HepG2 (cell line): ENCODE results near the gene PCSK7. TPM values are rescaled to one million over a fixed set of nuclear protein-coding genes. Genes with fewer than 3 reads are reported as not detected.

Experiments
- ATAC-seq: fragments of 200-7000 bp; cut with Tn5 transposase; 3 replicates; pipeline ENCODE4 v1.9.1; 2020; ENCODE audit warnings: mild to moderate bottlenecking, moderate library complexity
- BruUV-seq: library from RNA; stranded (reverse); fragments of 400-500 nt; replicated peaks from 2 replicates; lab custom pipeline; 2021; lab: Mats Ljungman, UMichigan
- CTCF ChIA-PET: fragments of 300-600 bp; formaldehyde crosslinking; extraction: SDS; loops from one replicate; lab custom pipeline; 2021; ENCODE audit warnings: low total read pairs, inconsistent platforms, low intra/inter-chr PET ratio; lab: Yijun Ruan, JAX
- POLR2A ChIA-PET: fragments of 350-600 bp; sonication (Branson Sonifier 250); formaldehyde crosslinking; loops from one replicate; lab custom pipeline; 2020; ENCODE audit warnings: antibody characterized with exemption, inconsistent platforms; lab: Yijun Ruan, JAX
- DNase-seq: peaks from one replicate; pipeline ENCODE4 v3.0.0-alpha.2; 2015; ENCODE audit warnings: low spot score
- FAIRE-seq: peaks from 3 replicates; lab custom pipeline; 2011; peaks lifted over from hg19 to GRCh38; lab: Jason Lieb, UNC
- H2AFZ ChIP-seq: one replicate; pipeline ENCODE4 v1.6.1; 2011; ENCODE audit warnings: low read length, inconsistent platforms
- H3K27ac ChIP-seq: fragments of 300-600 bp; 3 replicates; pipeline ENCODE4 v1.8.0; 2011; ENCODE audit warnings: mixed run types, mild to moderate bottlenecking, mixed read lengths, low read length, inconsistent platforms; ENCODE audit not compliant: insufficient read depth; ENCODE audit errors: extremely low read length
- H3K27me3 ChIP-seq, 2 experiments: fragments of 200-600 bp in 1 of 2; 2 replicates in 1 of 2; 3 replicates in 1 of 2; pipeline versions ENCODE4 v1.6.0 to v1.8.0; 2011; ENCODE audit warnings: low read length in 2 of 2, mild to moderate bottlenecking in 2 of 2, moderate library complexity in 2 of 2, inconsistent platforms in 1 of 2; ENCODE audit not compliant: insufficient read depth in 2 of 2, control insufficient read depth in 1 of 2
- H3K36me3 ChIP-seq, 2 experiments: fragments of 200-600 bp in 1 of 2; replicated peaks in 1 of 2; 2 replicates in 1 of 2; 3 replicates in 1 of 2; pipeline versions ENCODE4 v1.5.1 to v1.8.0; 2011; ENCODE audit warnings: low read length in 2 of 2, inconsistent platforms in 1 of 2; ENCODE audit not compliant: insufficient read depth in 2 of 2, control insufficient read depth in 1 of 2
- H3K4me1 ChIP-seq: 2 replicates; pipeline ENCODE4 v1.5.1; 2012; ENCODE audit warnings: low read length, inconsistent platforms; ENCODE audit not compliant: insufficient read depth
- H3K4me2 ChIP-seq: 2 replicates; pipeline ENCODE4 v1.6.0; 2011; ENCODE audit warnings: low read depth, low read length, inconsistent platforms
- H3K4me3 ChIP-seq, 3 experiments: fragments of 200-600 bp in 1 of 3; sonication (generic), shearing (Covaris generic) in 1 of 3; replicated peaks in 1 of 3; 2 replicates each; pipeline ENCODE4 v1.5.1; 2011 to 2016; ENCODE audit warnings: low read length in 3 of 3, inconsistent platforms in 2 of 3, low read depth in 2 of 3, mild to moderate bottlenecking in 2 of 3, control low read depth in 1 of 3, mixed read lengths in 1 of 3; ENCODE audit not compliant: insufficient read depth in 1 of 3
- H3K79me2 ChIP-seq: one replicate; pipeline ENCODE4 v1.6.1; 2011; ENCODE audit warnings: low read length, inconsistent platforms; ENCODE audit not compliant: insufficient read depth
- H3K9ac ChIP-seq: 2 replicates; pipeline ENCODE4 v1.6.0; 2011; ENCODE audit warnings: mild to moderate bottlenecking, low read depth, low read length, inconsistent platforms; ENCODE audit not compliant: insufficient read depth
- H3K9me3 ChIP-seq: 2 replicates; pipeline ENCODE4 v1.5.1; 2012; ENCODE audit warnings: mild to moderate bottlenecking, low read length
- H4K20me1 ChIP-seq: 2 replicates; pipeline ENCODE4 v1.6.0; 2011; ENCODE audit warnings: inconsistent platforms, mild to moderate bottlenecking, low read length, moderate library complexity; ENCODE audit not compliant: insufficient read depth
- CAMTA2 ChIP-seq: sonication (generic); formaldehyde crosslinking; IDR thresholded peaks from 2 replicates; pipeline ENCODE4 v1.4.0; 2020; ENCODE audit warnings: mild to moderate bottlenecking, missing genetic modification reagents, borderline replicate concordance
- GZF1 ChIP-seq: sonication (generic); formaldehyde crosslinking; IDR thresholded peaks from 2 replicates; pipeline ENCODE4 v1.5.1; 2020; ENCODE audit warnings: mild to moderate bottlenecking, missing genetic modification reagents
- MYNN ChIP-seq: sonication (generic); formaldehyde crosslinking; IDR thresholded peaks from 2 replicates; pipeline ENCODE4 v1.4.0; 2020; ENCODE audit warnings: mild to moderate bottlenecking, low read depth, missing genetic modification reagents
- RFXANK ChIP-seq: IDR thresholded peaks from 2 replicates; pipeline ENCODE4 v1.6.1; 2016
- ZEB1 ChIP-seq: IDR thresholded peaks from 2 replicates; pipeline ENCODE4 v1.6.1; 2012; ENCODE audit warnings: mild to moderate bottlenecking, low read depth, inconsistent platforms; ENCODE audit not compliant: insufficient replicate concordance
- ZFAT ChIP-seq: sonication (generic); formaldehyde crosslinking; conservative IDR thresholded peaks from 2 replicates; pipeline ENCODE4 v1.8.1; 2023; ENCODE audit warnings: missing genetic modification reagents, inconsistent platforms
- ZNF460 ChIP-seq: sonication (generic); formaldehyde crosslinking; IDR thresholded peaks from 2 replicates; pipeline ENCODE4 v1.5.1; 2020; ENCODE audit warnings: missing genetic modification reagents, mild to moderate bottlenecking, borderline replicate concordance
- ZNF605 ChIP-seq: sonication (generic); formaldehyde crosslinking; IDR thresholded peaks from 2 replicates; pipeline ENCODE4 v1.8.0; 2022; ENCODE audit warnings: mild to moderate bottlenecking, missing genetic modification reagents
- ZNF749 ChIP-seq: sonication (generic); formaldehyde crosslinking; IDR thresholded peaks from 2 replicates; pipeline ENCODE4 v1.8.0; 2022; ENCODE audit warnings: mild to moderate bottlenecking, missing genetic modification reagents, moderate library complexity, borderline replicate concordance
- ZZZ3 ChIP-seq: sonication (generic); formaldehyde crosslinking; IDR thresholded peaks from 2 replicates; pipeline ENCODE4 v1.4.0; 2020; ENCODE audit warnings: missing genetic modification reagents, mild to moderate bottlenecking, borderline replicate concordance
- WGBS: methylation state at CpG from one replicate; pipeline ENCODE4 v1.1.6; 2017; ENCODE audit warnings: low lambda C conversion rate; 5-methylcytosine and 5-hydroxymethylcytosine counted together
- in situ Hi-C: cut with HindIII; loops from 2 replicates; pipeline ENCODE4 v1.10.0; 2017; ENCODE audit warnings: low pct_unique_long_range_greater_than_20kb; ENCODE audit not compliant: extremely low pct_ligation_motif_present
- intact Hi-C: fragments of 100-400 bp; cut with micrococcal nuclease; formaldehyde crosslinking; loops from one replicate; pipeline ENCODE4 v1.10.0; 2022; ENCODE audit not compliant: unreplicated experiment
- polyA plus RNA-seq, 8 experiments: library from polyadenylated mRNA; depleted of rRNA in 3 of 8; stranded (reverse) in 7 of 8; unstranded in 1 of 8; fragments of >200 nt; fragmentation: Illumina TruSeq in 4 of 8; extraction: Trizol in 4 of 8; gene quantifications; 2 replicates each; pipeline versions ENCODE4 v1.2.1 to v1.2.3, GENCODE V29; 2011 to 2016; ENCODE audit warnings: low read depth in 4 of 8, missing spikeins in 1 of 8, mixed read lengths in 1 of 8; ENCODE audit not compliant: insufficient read depth in 1 of 8
- total RNA-seq, 5 experiments: library from RNA; depleted of rRNA; stranded (reverse); fragments of >200 nt; fragmentation: Illumina TruSeq; extraction: Trizol; gene quantifications; 2 replicates each; pipeline ENCODE4 v1.2.3, GENCODE V29; 2016; ENCODE audit warnings: low read depth in 1 of 5
- TF ChIP-seq, protein P1 (sequence below): sonication (generic); formaldehyde crosslinking; IDR thresholded peaks from 2 replicates; pipeline ENCODE4 v1.4.0; 2020; ENCODE audit warnings: missing genetic modification reagents, borderline replicate concordance
- TF ChIP-seq, protein P2 (sequence below): sonication (generic); formaldehyde crosslinking; IDR thresholded peaks from 2 replicates; pipeline ENCODE4 v1.5.0; 2020; ENCODE audit warnings: mild to moderate bottlenecking, low read depth, missing genetic modification reagents, borderline replicate concordance
- TF ChIP-seq, protein P3 (sequence below): sonication (generic); formaldehyde crosslinking; conservative IDR thresholded peaks from 2 replicates; pipeline ENCODE4 v1.8.0; 2022; ENCODE audit warnings: mild to moderate bottlenecking, moderate library complexity, missing genetic modification reagents
- TF ChIP-seq, protein P4 (sequence below): sonication (generic); formaldehyde crosslinking; IDR thresholded peaks from 2 replicates; pipeline ENCODE4 v1.4.0; 2020; ENCODE audit warnings: missing genetic modification reagents

The PCSK7 gene
- total and polyA plus RNA-seq, 2 of the 13 experiments (the other 11 are each of a cell fraction or from before 2014, with no cell fraction given), result 13.4 to 13.8 TPM

DNA sequence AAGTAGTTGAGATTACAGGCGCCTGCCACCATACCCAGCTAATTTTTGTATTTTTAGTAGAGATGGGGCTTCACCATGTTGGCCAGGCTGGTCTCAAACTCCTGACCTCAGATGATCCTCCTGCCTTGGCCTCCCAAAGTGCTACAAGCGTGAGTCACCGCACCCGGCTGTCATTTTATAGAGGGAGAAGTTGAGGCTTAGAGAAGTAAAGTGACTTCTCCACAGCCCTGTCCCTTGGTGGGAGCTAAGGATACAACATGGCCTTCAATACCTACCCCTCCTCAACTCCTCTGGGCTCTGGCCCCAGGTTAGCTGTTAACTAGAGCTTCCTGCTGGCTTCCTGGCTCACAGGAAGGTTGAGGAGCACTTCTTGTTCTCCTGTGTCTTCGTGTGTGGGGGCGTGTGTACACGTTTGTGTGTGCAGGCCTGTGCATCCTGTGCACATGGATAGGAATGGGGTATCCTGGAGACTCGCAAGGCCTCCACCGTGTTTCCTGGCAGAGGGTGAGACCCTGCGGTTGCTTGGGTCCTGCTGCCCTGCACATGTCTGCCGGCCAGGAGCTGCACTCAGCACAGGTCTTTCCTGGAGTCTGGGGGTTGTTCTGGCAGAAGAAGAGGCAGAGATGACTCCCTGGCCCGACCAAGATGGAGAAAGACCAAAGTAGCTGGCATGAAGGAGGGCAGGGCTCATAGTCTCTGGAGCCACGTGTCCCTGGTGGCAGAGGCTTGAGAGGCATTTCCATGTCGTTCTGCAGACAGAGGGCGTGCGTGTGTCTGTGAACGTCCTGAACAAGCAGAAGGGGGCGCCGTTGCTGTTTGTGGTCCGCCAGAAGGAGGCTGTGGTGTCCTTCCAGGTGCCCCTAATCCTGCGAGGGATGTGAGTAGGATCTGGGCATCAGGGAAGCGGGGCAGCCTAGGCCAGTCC, 51.0 kb downstream of the PCSK7 start:
- WGBS, result 59% methylated on average over 17 of the region's 22 CpGs
- H2AFZ ChIP-seq, result no peak overlapping the region
- peaks cover 6% of the 10 kb centered on the region for H3K79me2 ChIP-seq
- peak; percentile 53 for ATAC-seq
- H3K4me2 ChIP-seq, result peak overlapping the region; percentile 90
- H3K27ac ChIP-seq, result peak overlapping the region; percentile 21
- in situ Hi-C loops, result loop anchor here (5.0 kb wide), 1 partner anchor 41 kb away; no protein-coding TSS in a partner anchor
- POLR2A ChIA-PET, result interaction anchor here (0.8 to 1.5 kb wide), 2 partner anchors 37 to 389 kb away, joined by 3 to 5 read pairs; partner anchors contain the start of genes APOA5 and PAFAH1B2
- peaks cover 41% of the 10 kb centered on the region for H3K4me1 ChIP-seq
- peak; percentile 76 for DNase-seq
- no TSS peak for BruUV-seq
- 0 out of 2 replicates have a peak overlapping the region, but pooled peaks have one; percentile 2 for H3K9ac ChIP-seq
- no peaks in the 10 kb centered on the region; the same call in 1 of the 2 replicates for H4K20me1 ChIP-seq
- peaks cover 3 to 12% of the 10 kb centered on the region in 2 experiments; a peak in 4 of 5 replicates for H3K36me3 ChIP-seq
- H3K9me3 ChIP-seq, result no peaks in the 10 kb centered on the region
- CTCF ChIA-PET, result interaction anchor here (1.6 to 1.9 kb wide), 2 partner anchors 46 to 51 kb away, joined by 7 to 32 read pairs; partner anchors contain the start of genes PCSK7 and RNF214
- H3K4me3 ChIP-seq, result 0 out of 6 replicates have a peak overlapping the region, but pooled peaks of 2 of the 3 experiments have one; percentile 7 to 82
- intact Hi-C loops, result loop anchor here (1.0 kb wide), 1 partner anchor 45 kb away; no protein-coding TSS in a partner anchor
- H3K27me3 ChIP-seq, result no peaks in the 10 kb centered on the region; a peak in 1 of 5 replicates
- peak; percentile 37 for FAIRE-seq
- TF ChIP-seq, protein P1, sequence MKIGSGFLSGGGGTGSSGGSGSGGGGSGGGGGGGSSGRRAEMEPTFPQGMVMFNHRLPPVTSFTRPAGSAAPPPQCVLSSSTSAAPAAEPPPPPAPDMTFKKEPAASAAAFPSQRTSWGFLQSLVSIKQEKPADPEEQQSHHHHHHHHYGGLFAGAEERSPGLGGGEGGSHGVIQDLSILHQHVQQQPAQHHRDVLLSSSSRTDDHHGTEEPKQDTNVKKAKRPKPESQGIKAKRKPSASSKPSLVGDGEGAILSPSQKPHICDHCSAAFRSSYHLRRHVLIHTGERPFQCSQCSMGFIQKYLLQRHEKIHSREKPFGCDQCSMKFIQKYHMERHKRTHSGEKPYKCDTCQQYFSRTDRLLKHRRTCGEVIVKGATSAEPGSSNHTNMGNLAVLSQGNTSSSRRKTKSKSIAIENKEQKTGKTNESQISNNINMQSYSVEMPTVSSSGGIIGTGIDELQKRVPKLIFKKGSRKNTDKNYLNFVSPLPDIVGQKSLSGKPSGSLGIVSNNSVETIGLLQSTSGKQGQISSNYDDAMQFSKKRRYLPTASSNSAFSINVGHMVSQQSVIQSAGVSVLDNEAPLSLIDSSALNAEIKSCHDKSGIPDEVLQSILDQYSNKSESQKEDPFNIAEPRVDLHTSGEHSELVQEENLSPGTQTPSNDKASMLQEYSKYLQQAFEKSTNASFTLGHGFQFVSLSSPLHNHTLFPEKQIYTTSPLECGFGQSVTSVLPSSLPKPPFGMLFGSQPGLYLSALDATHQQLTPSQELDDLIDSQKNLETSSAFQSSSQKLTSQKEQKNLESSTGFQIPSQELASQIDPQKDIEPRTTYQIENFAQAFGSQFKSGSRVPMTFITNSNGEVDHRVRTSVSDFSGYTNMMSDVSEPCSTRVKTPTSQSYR (CRISPR knock-in tag), result no peak
- TF ChIP-seq ZNF605 (CRISPR knock-in tag) (peak; percentile 53; the same call in 1 of the 2 replicates), CAMTA2 (CRISPR knock-in tag) (no peak), ZNF460 (no peak), ZEB1 (no peak), ZFAT (no peak), ZNF749 (no peak), ZZZ3 (CRISPR knock-in tag) (no peak), MYNN (no peak), GZF1 (CRISPR knock-in tag) (no peak), RFXANK (CRISPR knock-in tag) (no peak)
- TF ChIP-seq, protein P2, sequence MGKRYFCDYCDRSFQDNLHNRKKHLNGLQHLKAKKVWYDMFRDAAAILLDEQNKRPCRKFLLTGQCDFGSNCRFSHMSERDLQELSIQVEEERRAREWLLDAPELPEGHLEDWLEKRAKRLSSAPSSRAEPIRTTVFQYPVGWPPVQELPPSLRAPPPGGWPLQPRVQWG (CRISPR knock-in tag), result no peak
- TF ChIP-seq, protein P3, sequence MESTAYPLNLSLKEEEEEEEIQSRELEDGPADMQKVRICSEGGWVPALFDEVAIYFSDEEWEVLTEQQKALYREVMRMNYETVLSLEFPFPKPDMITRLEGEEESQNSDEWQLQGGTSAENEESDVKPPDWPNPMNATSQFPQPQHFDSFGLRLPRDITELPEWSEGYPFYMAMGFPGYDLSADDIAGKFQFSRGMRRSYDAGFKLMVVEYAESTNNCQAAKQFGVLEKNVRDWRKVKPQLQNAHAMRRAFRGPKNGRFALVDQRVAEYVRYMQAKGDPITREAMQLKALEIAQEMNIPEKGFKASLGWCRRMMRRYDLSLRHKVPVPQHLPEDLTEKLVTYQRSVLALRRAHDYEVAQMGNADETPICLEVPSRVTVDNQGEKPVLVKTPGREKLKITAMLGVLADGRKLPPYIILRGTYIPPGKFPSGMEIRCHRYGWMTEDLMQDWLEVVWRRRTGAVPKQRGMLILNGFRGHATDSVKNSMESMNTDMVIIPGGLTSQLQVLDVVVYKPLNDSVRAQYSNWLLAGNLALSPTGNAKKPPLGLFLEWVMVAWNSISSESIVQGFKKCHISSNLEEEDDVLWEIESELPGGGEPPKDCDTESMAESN (CRISPR knock-in tag), result no peak
- TF ChIP-seq, protein P4, sequence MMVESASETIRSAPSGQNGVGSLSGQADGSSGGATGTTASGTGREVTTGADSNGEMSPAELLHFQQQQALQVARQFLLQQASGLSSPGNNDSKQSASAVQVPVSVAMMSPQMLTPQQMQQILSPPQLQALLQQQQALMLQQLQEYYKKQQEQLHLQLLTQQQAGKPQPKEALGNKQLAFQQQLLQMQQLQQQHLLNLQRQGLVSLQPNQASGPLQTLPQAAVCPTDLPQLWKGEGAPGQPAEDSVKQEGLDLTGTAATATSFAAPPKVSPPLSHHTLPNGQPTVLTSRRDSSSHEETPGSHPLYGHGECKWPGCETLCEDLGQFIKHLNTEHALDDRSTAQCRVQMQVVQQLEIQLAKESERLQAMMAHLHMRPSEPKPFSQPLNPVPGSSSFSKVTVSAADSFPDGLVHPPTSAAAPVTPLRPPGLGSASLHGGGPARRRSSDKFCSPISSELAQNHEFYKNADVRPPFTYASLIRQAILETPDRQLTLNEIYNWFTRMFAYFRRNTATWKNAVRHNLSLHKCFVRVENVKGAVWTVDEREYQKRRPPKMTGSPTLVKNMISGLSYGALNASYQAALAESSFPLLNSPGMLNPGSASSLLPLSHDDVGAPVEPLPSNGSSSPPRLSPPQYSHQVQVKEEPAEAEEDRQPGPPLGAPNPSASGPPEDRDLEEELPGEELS (CRISPR knock-in tag), result 0 out of 2 replicates have a peak, but pooled peaks have one; percentile 14
